ENCODE results near the gene STX2. TPM values are rescaled to one million over a fixed set of nuclear protein-coding genes. Genes with fewer than 3 reads are reported as not detected.

STX2 gene
- total RNA-seq, 2 experiments from 2014 or later: 18.3 to 20.0 TPM

DNA sequence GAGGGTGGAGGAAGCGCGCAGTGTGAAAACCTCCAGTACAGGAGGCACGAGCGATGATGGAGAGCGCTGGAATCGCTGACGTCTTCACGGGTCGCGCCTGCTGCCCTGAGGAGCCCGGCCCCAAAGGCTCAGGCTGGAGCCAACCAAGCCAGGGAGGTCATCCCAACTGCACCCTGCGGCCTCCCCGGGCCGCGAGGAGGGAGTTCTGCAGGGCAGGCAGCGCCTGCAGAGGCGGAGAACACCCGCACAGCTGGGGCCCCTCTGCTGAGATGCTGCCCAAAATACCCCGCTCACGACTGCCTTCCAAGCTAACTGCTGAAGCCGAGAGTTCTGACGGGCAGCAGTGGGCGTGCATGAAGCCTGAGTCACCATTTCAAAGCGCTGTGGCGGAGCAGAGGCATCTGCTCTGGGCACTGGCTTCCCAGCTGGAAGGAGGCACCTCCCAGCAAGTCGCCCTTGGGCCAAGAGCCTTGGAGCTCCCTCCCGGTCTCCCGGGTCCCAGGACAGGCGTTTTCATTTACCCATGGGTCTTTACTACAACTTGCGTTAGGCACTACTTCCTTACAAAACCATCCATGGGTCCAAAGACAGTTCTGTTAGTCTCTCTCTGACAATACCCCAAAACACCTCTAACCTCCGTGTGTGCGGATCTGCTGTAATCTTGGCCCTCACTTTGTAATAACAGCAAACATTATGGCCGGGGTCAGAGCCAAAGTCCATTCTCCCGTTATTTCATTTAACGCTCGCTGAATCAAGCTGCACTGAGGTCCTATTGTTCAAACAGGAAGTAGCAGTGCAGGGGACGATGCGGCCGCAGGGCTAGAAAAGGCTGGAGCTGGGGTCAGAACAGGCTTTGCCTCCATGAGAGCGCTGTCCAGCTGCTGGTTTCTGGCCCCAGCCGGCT lies 62.8 kb downstream of the STX2 start:
- no peak for DNase-seq (ENCODE audit: low spot score)
- Histone ChIP-seq H3K9me2 (ENCODE audit: insufficient read depth, low read length) (no peaks in the 10 kb centered on the region), H2AFZ (ENCODE audit: low read length) (no peak overlapping the region), H4K20me1 (ENCODE audit: insufficient read depth, low read length) (no peaks in the 10 kb centered on the region), H3K79me2 (ENCODE audit: insufficient read depth, low read depth, low read length) (no peaks in the 10 kb centered on the region), H3K4me2 (ENCODE audit: low read length) (no peak overlapping the region), H3K9me3 (ENCODE audit: low read length) (no peaks in the 10 kb centered on the region), H3K4me1 (ENCODE audit: insufficient read depth, low read length, poor library complexity, severe bottlenecking) (no peaks in the 10 kb centered on the region), H3K4me3 (ENCODE audit: low read depth, low read length, poor library complexity, severe bottlenecking) (no peak overlapping the region), H3K27ac (ENCODE audit: low read depth, low read length, poor library complexity, severe bottlenecking) (no peak overlapping the region), H3K36me3 (ENCODE audit: insufficient read depth, low read length) (no peaks in the 10 kb centered on the region)
- ChIA-PET POLR2A (no interaction called here), CTCF (ENCODE audit: unreplicated experiment) (no interaction called here)
- intact Hi-C loops (cut with micrococcal nuclease; ENCODE audit: unreplicated experiment): no loop called here
- BruUV-seq (replicated peaks): no TSS peak
- no peak for TF ChIP-seq EZH2phosphoT487 (IDR thresholded peaks at IDR 0.05; ENCODE audit: borderline replicate concordance, low read depth, low read length)
- TF ChIP-seq, protein P1, sequence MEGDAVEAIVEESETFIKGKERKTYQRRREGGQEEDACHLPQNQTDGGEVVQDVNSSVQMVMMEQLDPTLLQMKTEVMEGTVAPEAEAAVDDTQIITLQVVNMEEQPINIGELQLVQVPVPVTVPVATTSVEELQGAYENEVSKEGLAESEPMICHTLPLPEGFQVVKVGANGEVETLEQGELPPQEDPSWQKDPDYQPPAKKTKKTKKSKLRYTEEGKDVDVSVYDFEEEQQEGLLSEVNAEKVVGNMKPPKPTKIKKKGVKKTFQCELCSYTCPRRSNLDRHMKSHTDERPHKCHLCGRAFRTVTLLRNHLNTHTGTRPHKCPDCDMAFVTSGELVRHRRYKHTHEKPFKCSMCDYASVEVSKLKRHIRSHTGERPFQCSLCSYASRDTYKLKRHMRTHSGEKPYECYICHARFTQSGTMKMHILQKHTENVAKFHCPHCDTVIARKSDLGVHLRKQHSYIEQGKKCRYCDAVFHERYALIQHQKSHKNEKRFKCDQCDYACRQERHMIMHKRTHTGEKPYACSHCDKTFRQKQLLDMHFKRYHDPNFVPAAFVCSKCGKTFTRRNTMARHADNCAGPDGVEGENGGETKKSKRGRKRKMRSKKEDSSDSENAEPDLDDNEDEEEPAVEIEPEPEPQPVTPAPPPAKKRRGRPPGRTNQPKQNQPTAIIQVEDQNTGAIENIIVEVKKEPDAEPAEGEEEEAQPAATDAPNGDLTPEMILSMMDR (conservative IDR thresholded peaks at IDR 0.05; ENCODE audit: low read length): no peak

GRCh38 chr12:130770413-130771028 lies 68.5 kb downstream of the STX2 start:
- no TSS peak for BruUV-seq (replicated peaks)
- DNase-seq (ENCODE audit: low spot score): no peak
- POLR2A ChIA-PET: no interaction called here
- Histone ChIP-seq H2AFZ (ENCODE audit: low read length) (no peak overlapping the region), H4K20me1 (ENCODE audit: insufficient read depth, low read length) (no peaks in the 10 kb centered on the region), H3K27ac (ENCODE audit: low read depth, low read length, poor library complexity, severe bottlenecking) (no peak overlapping the region), H3K36me3 (ENCODE audit: insufficient read depth, low read length) (no peaks in the 10 kb centered on the region), H3K9me2 (ENCODE audit: insufficient read depth, low read length) (no peaks in the 10 kb centered on the region), H3K4me2 (ENCODE audit: low read length) (no peak overlapping the region), H3K9me3 (ENCODE audit: low read length) (peaks cover under 1% of the 10 kb centered on the region; the same call in 1 of the 2 replicates), H3K4me3 (ENCODE audit: low read depth, low read length, poor library complexity, severe bottlenecking) (no peak overlapping the region), H3K79me2 (ENCODE audit: insufficient read depth, low read depth, low read length) (no peaks in the 10 kb centered on the region), H3K4me1 (ENCODE audit: insufficient read depth, low read length, poor library complexity, severe bottlenecking) (no peaks in the 10 kb centered on the region)
- CTCF ChIA-PET (ENCODE audit: unreplicated experiment): no interaction called here
- intact Hi-C loops (cut with micrococcal nuclease; ENCODE audit: unreplicated experiment): no loop called here
- TF ChIP-seq, protein P1 (conservative IDR thresholded peaks at IDR 0.05; ENCODE audit: low read length): no peak
- no peak for TF ChIP-seq EZH2phosphoT487 (IDR thresholded peaks at IDR 0.05; ENCODE audit: borderline replicate concordance, low read depth, low read length)

DNA sequence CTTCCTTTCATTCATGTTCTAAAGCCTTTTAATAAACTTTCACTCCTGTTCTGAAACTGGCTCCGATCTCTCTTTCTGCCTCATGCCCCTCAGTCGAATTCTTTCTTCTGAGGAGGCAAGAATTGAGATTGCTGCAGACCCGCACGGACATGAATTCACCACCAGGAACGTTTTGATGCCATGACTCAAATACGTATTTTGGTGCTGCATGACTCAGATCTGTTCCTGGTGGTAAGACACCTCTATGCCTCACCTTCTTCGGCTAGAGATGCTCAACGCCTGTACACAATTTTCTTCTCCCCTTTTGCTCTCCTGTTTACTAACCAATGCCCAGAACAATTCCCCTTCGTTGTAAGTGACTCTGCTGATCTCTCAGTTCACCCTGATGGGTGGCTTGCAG lies 70.9 kb downstream of the STX2 start:
- intact Hi-C loops (cut with micrococcal nuclease; ENCODE audit: unreplicated experiment): no loop called here
- Histone ChIP-seq H2AFZ (ENCODE audit: low read length) (no peak overlapping the region), H3K79me2 (ENCODE audit: insufficient read depth, low read depth, low read length) (no peaks in the 10 kb centered on the region), H3K9me2 (ENCODE audit: insufficient read depth, low read length) (no peaks in the 10 kb centered on the region), H3K4me1 (ENCODE audit: insufficient read depth, low read length, poor library complexity, severe bottlenecking) (no peaks in the 10 kb centered on the region), H3K9me3 (ENCODE audit: low read length) (peaks cover 6% of the 10 kb centered on the region), H3K27ac (ENCODE audit: low read depth, low read length, poor library complexity, severe bottlenecking) (no peak overlapping the region), H3K36me3 (ENCODE audit: insufficient read depth, low read length) (no peaks in the 10 kb centered on the region), H3K4me2 (ENCODE audit: low read length) (no peak overlapping the region), H3K4me3 (ENCODE audit: low read depth, low read length, poor library complexity, severe bottlenecking) (no peak overlapping the region), H4K20me1 (ENCODE audit: insufficient read depth, low read length) (no peaks in the 10 kb centered on the region)
- TF ChIP-seq, protein P1 (conservative IDR thresholded peaks at IDR 0.05; ENCODE audit: low read length): no peak
- TF ChIP-seq EZH2phosphoT487 (IDR thresholded peaks at IDR 0.05; ENCODE audit: borderline replicate concordance, low read depth, low read length): no peak
- no TSS peak for BruUV-seq (replicated peaks)
- POLR2A ChIA-PET: no interaction called here
- DNase-seq (ENCODE audit: low spot score): no peak
- CTCF ChIA-PET (ENCODE audit: unreplicated experiment): no interaction called here

All from OCI-LY7 (cell line).